GM12878 (cell line): ENCODE data around the gene ABCC2. TPM values are rescaled to one million over a fixed set of nuclear protein-coding genes. Genes with fewer than 3 reads are reported as not detected.

Source experiments
- ATAC-seq: fragments of 200-7000 bp; cut with Tn5 transposase; 3 replicates; pipeline ENCODE4 v1.9.1; 2020; ENCODE audit warnings: mild to moderate bottlenecking, moderate library complexity
- BruUV-seq: library from RNA; stranded (reverse); fragments of 400-500 nt; replicated peaks from 2 replicates; lab custom pipeline; 2021; lab: Mats Ljungman, UMichigan
- CTCF ChIA-PET: fragments of 300-600 bp; sonication (Branson Sonifier 250); formaldehyde crosslinking; extraction: SDS; loops from one replicate; lab custom pipeline; 2021; ENCODE audit warnings: inconsistent platforms; lab: Yijun Ruan, JAX
- POLR2A ChIA-PET: fragments of 350-600 bp; formaldehyde crosslinking; extraction: SDS; loops from one replicate; lab custom pipeline; 2021; ENCODE audit warnings: inconsistent platforms; lab: Charles Lee
- RAD21 ChIA-PET: fragments of 300-600 bp; sonication (Branson Sonifier 250); formaldehyde crosslinking; loops from one replicate; lab custom pipeline; 2023; ENCODE audit warnings: antibody characterized with exemption; ENCODE audit not compliant: unreplicated experiment; lab: Charles Lee
- SMC1A ChIA-PET: fragments of 300-600 bp; sonication (Branson Sonifier 250); formaldehyde crosslinking; loops from one replicate; lab custom pipeline; 2023; ENCODE audit not compliant: unreplicated experiment, uncharacterized antibody; lab: Charles Lee
- DNase-seq: peaks from one replicate; pipeline ENCODE4 v3.0.0-alpha.2; 2011; ENCODE audit warnings: low read depth, low spot score
- FAIRE-seq: peaks from 3 replicates; lab custom pipeline; 2011; peaks lifted over from hg19 to GRCh38; lab: Jason Lieb, UNC
- H2AFZ ChIP-seq: 2 replicates; pipeline ENCODE4 v1.6.0; 2011; ENCODE audit warnings: low read depth, low read length, control low read depth; ENCODE audit not compliant: control insufficient read depth
- H3K27ac ChIP-seq: 2 replicates; pipeline ENCODE4 v1.5.1; 2011; ENCODE audit warnings: control low read depth; ENCODE audit not compliant: control insufficient read depth, insufficient read depth
- H3K27me3 ChIP-seq, 2 experiments: replicated peaks in 1 of 2; 2 replicates each; pipeline versions ENCODE4 v1.6.0 to v1.6.1; 2011; ENCODE audit warnings: low read length in 1 of 2; ENCODE audit not compliant: control insufficient read depth in 2 of 2, insufficient read depth in 2 of 2
- H3K36me3 ChIP-seq, 2 experiments: 2 replicates each; pipeline ENCODE4 v1.5.1; 2011; ENCODE audit warnings: low read length in 1 of 2; ENCODE audit not compliant: control insufficient read depth in 2 of 2, insufficient read depth in 2 of 2
- H3K4me1 ChIP-seq: 2 replicates; pipeline ENCODE4 v1.6.1; 2011; ENCODE audit warnings: mild to moderate bottlenecking, low read length, moderate library complexity, mixed read lengths; ENCODE audit not compliant: control insufficient read depth, insufficient read depth
- H3K4me2 ChIP-seq: 2 replicates; pipeline ENCODE4 v1.6.0; 2011; ENCODE audit warnings: control low read depth; ENCODE audit not compliant: control insufficient read depth, insufficient read depth
- H3K4me3 ChIP-seq: fragments of 200-600 bp; sonication (generic); 2 replicates; pipeline ENCODE4 v1.5.1; 2016
- H3K79me2 ChIP-seq: 2 replicates; pipeline ENCODE4 v1.6.0; 2011; ENCODE audit warnings: low read length; ENCODE audit not compliant: control insufficient read depth, insufficient read depth
- H3K9ac ChIP-seq: 2 replicates; pipeline ENCODE4 v1.8.0; 2011; ENCODE audit warnings: low read length, control low read depth, mixed read lengths; ENCODE audit not compliant: control insufficient read depth, insufficient read depth
- H3K9me3 ChIP-seq: replicated peaks from 3 replicates; pipeline ENCODE4 v1.5.1; 2011; ENCODE audit warnings: mild to moderate bottlenecking, low read length; ENCODE audit not compliant: control insufficient read depth, insufficient read depth
- H4K20me1 ChIP-seq: 2 replicates; pipeline ENCODE4 v1.6.0; 2011; ENCODE audit not compliant: control insufficient read depth, insufficient read depth
- LARP7 ChIP-seq: fragments of 450-650 bp; IDR thresholded peaks from 2 replicates; pipeline ENCODE4 v1.6.1; 2017; ENCODE audit warnings: mild to moderate bottlenecking
- MTA2 ChIP-seq: fragments of 450-650 bp; IDR thresholded peaks from 2 replicates; pipeline ENCODE4 v1.6.1; 2016; ENCODE audit warnings: low read depth, mild to moderate bottlenecking, moderate library complexity
- RUNX3 ChIP-seq: IDR thresholded peaks from 2 replicates; pipeline ENCODE4 v1.6.1; 2012; ENCODE audit warnings: low read length, inconsistent platforms
- SMAD1 ChIP-seq: fragments of 450-650 bp; IDR thresholded peaks from 2 replicates; pipeline ENCODE4 v1.6.1; 2018; ENCODE audit warnings: mild to moderate bottlenecking, low read depth; ENCODE audit not compliant: partially characterized antibody
- whole genome bisulfite sequencing: methylation state at CpG from one replicate; pipeline ENCODE4 v1.1.6; 2016; ENCODE audit warnings: low lambda C conversion rate; ENCODE audit not compliant: insufficient replicate concordance, insufficient coverage; ENCODE audit errors: missing lambda C conversion rate; 5-methylcytosine and 5-hydroxymethylcytosine counted together
- in situ Hi-C: fragments of 300-500 bp; cut with MboI; formaldehyde crosslinking; loops from 9 replicates; pipeline ENCODE4 v1.14.3; 2018; ENCODE audit warnings: mixed read lengths
- intact Hi-C: fragments of 100-400 bp; cut with micrococcal nuclease; formaldehyde crosslinking; loops from one replicate; pipeline ENCODE4 v1.14.2; 2022; ENCODE audit not compliant: unreplicated experiment
- polyA plus RNA-seq, 11 experiments: library from polyadenylated mRNA; depleted of rRNA in 4 of 11; unstranded in 6 of 11; stranded (reverse) in 5 of 11; fragments of >200 nt; fragmentation: Nextera tagmentation in 4 of 11; fragmentation: Illumina TruSeq in 1 of 11; extraction: Ambion mirVana in 4 of 11; extraction: Trizol in 1 of 11; gene quantifications; 1 replicate in 1 of 11; 2 replicates in 10 of 11; pipeline versions ENCODE4 v1.2.1 to v1.2.3, GENCODE V29; 2011 to 2016; ENCODE audit warnings: inconsistent platforms in 2 of 11, missing spikeins in 2 of 11, low read depth in 1 of 11
- total RNA-seq, 4 experiments: library from RNA; depleted of rRNA in 3 of 4; stranded (reverse); fragments of >200 nt in 3 of 4; fragmentation: Illumina TruSeq in 1 of 4; extraction: Trizol in 1 of 4; gene quantifications; 2 replicates each; pipeline versions ENCODE4 v1.2.1 to v1.2.3, GENCODE V29; 2013 to 2021
- TF ChIP-seq, protein P1 (sequence below): IDR thresholded peaks from 2 replicates; pipeline ENCODE4 v1.6.1; 2011; ENCODE audit warnings: borderline replicate concordance, low read depth, mild to moderate bottlenecking, moderate library complexity, low read length; ENCODE audit not compliant: insufficient read depth, poor library complexity, severe bottlenecking
- TF ChIP-seq, protein P2 (sequence below): IDR thresholded peaks from 2 replicates; pipeline ENCODE4 v1.6.1; 2011; ENCODE audit warnings: borderline replicate concordance, low read depth, mild to moderate bottlenecking, moderate library complexity, mixed read lengths, low read length; ENCODE audit not compliant: insufficient read depth; ENCODE audit errors: extremely low read length
- TF ChIP-seq, protein P3 (sequence below): IDR thresholded peaks from 2 replicates; pipeline ENCODE4 v1.6.1; 2012; ENCODE audit warnings: mild to moderate bottlenecking, low read depth, low read length
- TF ChIP-seq, protein P4 (sequence below): fragments of 150-350 bp; IDR thresholded peaks from 2 replicates; pipeline ENCODE4 v1.6.1; 2016; ENCODE audit warnings: low read depth, low read length
- TF ChIP-seq, protein P5 (sequence below): fragments of 450-650 bp; IDR thresholded peaks from 2 replicates; pipeline ENCODE4 v1.6.1; 2014; ENCODE audit warnings: mild to moderate bottlenecking

The ABCC2 gene
- total and polyA plus RNA-seq, 10 of the 15 experiments (the other 5 are each of a cell fraction or from before 2014, with no cell fraction given), result 0.02 to 0.95 (median 0.21) TPM

DNA sequence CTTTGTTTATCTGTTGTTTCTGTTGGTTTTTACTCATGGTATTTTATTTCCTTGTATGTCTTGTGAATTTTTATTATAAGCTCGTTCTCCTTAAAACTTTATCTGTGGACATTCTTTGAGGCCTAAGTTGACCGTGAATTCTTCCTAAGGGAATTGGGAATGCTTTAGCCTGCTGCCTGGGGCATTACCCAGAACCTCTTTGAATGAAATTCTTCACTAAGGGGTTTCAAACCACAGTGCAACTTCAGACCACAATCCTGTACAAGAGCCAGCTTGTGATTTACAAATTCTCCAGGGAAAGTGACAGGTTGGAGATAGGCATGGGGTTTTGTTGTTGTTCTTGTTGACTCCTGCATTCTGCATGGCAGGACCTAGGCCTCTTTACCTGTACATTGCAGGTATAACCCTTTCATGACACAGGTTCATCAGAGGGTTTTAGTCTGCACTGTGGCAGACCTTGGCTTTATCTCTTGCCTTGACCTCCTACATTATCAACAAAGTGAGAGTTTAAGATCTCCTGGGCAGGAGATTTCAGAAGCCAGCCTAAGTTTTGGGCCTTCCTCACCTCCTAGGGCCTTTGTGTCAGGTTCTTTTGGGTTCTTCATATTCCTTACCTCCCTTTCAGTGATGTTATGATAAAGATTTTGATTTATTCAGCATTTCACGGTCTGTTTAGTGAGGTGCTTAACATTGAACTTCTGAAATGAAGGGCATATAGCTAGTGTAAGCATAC, 70.2 kb downstream of the ABCC2 start:
- WGBS, result 42% methylated on average over 3 of the region's 3 CpGs
- Histone ChIP-seq H4K20me1 (no peaks in the 10 kb centered on the region), H2AFZ (no peak overlapping the region), H3K4me2 (no peak overlapping the region), H3K27me3 (no peaks in the 10 kb centered on the region), H3K27ac (no peak overlapping the region), H3K4me3 (no peak overlapping the region), H3K79me2 (no peaks in the 10 kb centered on the region), H3K4me1 (no peaks in the 10 kb centered on the region), H3K9ac (no peak overlapping the region), H3K9me3 (no peaks in the 10 kb centered on the region), H3K36me3 (no peaks in the 10 kb centered on the region)
- ChIA-PET SMC1A (interaction anchor here (1.2 to 8.1 kb wide), 4 partner anchors 7 to 193 kb away, joined by 3 to 51 read pairs (median 7); no protein-coding TSS in a partner anchor), CTCF (interaction anchor here (0.5 to 15.9 kb wide), 3 partner anchors 173 to 841 kb away, joined by 3 to 340 read pairs (median 4); no protein-coding TSS in a partner anchor), RAD21 (interaction anchor here (3.6 kb wide), 1 partner anchor 193 kb away, joined by 16 read pairs; no protein-coding TSS in a partner anchor), POLR2A (interaction anchor here (1.3 to 1.5 kb wide), 2 partner anchors 156 to 480 kb away, joined by 3 to 4 read pairs; no protein-coding TSS in a partner anchor)
- DNase-seq, result no peak
- ATAC-seq, result no peak
- FAIRE-seq, result no peak
- in situ Hi-C loops (no loop called here), intact Hi-C loops (loop anchor here (10.0 kb wide), 2 partner anchors 372 to 482 kb away; partner anchors contain the start of genes CHUK and PKD2L1)
- BruUV-seq, result no TSS peak
- TF ChIP-seq, protein P1, sequence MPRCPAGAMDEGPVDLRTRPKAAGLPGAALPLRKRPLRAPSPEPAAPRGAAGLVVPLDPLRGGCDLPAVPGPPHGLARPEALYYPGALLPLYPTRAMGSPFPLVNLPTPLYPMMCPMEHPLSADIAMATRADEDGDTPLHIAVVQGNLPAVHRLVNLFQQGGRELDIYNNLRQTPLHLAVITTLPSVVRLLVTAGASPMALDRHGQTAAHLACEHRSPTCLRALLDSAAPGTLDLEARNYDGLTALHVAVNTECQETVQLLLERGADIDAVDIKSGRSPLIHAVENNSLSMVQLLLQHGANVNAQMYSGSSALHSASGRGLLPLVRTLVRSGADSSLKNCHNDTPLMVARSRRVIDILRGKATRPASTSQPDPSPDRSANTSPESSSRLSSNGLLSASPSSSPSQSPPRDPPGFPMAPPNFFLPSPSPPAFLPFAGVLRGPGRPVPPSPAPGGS, result no peak
- TF ChIP-seq, protein P2, sequence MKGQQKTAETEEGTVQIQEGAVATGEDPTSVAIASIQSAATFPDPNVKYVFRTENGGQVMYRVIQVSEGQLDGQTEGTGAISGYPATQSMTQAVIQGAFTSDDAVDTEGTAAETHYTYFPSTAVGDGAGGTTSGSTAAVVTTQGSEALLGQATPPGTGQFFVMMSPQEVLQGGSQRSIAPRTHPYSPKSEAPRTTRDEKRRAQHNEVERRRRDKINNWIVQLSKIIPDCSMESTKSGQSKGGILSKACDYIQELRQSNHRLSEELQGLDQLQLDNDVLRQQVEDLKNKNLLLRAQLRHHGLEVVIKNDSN, result no peak
- TF ChIP-seq, protein P3, sequence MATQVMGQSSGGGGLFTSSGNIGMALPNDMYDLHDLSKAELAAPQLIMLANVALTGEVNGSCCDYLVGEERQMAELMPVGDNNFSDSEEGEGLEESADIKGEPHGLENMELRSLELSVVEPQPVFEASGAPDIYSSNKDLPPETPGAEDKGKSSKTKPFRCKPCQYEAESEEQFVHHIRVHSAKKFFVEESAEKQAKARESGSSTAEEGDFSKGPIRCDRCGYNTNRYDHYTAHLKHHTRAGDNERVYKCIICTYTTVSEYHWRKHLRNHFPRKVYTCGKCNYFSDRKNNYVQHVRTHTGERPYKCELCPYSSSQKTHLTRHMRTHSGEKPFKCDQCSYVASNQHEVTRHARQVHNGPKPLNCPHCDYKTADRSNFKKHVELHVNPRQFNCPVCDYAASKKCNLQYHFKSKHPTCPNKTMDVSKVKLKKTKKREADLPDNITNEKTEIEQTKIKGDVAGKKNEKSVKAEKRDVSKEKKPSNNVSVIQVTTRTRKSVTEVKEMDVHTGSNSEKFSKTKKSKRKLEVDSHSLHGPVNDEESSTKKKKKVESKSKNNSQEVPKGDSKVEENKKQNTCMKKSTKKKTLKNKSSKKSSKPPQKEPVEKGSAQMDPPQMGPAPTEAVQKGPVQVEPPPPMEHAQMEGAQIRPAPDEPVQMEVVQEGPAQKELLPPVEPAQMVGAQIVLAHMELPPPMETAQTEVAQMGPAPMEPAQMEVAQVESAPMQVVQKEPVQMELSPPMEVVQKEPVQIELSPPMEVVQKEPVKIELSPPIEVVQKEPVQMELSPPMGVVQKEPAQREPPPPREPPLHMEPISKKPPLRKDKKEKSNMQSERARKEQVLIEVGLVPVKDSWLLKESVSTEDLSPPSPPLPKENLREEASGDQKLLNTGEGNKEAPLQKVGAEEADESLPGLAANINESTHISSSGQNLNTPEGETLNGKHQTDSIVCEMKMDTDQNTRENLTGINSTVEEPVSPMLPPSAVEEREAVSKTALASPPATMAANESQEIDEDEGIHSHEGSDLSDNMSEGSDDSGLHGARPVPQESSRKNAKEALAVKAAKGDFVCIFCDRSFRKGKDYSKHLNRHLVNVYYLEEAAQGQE, result no peak
- TF ChIP-seq, protein P4, sequence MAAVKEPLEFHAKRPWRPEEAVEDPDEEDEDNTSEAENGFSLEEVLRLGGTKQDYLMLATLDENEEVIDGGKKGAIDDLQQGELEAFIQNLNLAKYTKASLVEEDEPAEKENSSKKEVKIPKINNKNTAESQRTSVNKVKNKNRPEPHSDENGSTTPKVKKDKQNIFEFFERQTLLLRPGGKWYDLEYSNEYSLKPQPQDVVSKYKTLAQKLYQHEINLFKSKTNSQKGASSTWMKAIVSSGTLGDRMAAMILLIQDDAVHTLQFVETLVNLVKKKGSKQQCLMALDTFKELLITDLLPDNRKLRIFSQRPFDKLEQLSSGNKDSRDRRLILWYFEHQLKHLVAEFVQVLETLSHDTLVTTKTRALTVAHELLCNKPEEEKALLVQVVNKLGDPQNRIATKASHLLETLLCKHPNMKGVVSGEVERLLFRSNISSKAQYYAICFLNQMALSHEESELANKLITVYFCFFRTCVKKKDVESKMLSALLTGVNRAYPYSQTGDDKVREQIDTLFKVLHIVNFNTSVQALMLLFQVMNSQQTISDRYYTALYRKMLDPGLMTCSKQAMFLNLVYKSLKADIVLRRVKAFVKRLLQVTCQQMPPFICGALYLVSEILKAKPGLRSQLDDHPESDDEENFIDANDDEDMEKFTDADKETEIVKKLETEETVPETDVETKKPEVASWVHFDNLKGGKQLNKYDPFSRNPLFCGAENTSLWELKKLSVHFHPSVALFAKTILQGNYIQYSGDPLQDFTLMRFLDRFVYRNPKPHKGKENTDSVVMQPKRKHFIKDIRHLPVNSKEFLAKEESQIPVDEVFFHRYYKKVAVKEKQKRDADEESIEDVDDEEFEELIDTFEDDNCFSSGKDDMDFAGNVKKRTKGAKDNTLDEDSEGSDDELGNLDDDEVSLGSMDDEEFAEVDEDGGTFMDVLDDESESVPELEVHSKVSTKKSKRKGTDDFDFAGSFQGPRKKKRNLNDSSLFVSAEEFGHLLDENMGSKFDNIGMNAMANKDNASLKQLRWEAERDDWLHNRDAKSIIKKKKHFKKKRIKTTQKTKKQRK, result no peak
- TF ChIP-seq, protein P5, sequence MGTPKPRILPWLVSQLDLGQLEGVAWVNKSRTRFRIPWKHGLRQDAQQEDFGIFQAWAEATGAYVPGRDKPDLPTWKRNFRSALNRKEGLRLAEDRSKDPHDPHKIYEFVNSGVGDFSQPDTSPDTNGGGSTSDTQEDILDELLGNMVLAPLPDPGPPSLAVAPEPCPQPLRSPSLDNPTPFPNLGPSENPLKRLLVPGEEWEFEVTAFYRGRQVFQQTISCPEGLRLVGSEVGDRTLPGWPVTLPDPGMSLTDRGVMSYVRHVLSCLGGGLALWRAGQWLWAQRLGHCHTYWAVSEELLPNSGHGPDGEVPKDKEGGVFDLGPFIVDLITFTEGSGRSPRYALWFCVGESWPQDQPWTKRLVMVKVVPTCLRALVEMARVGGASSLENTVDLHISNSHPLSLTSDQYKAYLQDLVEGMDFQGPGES, result no peak
- TF ChIP-seq SMAD1 (no peak), RUNX3 (no peak), MTA2 (no peak), LARP7 (no peak)
